Measurements from ENCODE around the gene LRRC74B. TPM values are rescaled to one million over a fixed set of nuclear protein-coding genes. Genes with fewer than 3 reads are reported as not detected.
"Not testable (repeated sequence)": the region's sequence is repeated elsewhere in the genome, so short reads cannot be mapped to it uniquely, and the experiment has no call there.

Gene LRRC74B
- total RNA-seq, 4 donors from 2014 or later, result not detected

GRCh38 chr22:21070690-21071615 is 25.2 kb downstream of the LRRC74B start:
- Histone ChIP-seq H3K36me3 (no peaks in the 10 kb centered on the region), H3K4me3 (no peak overlapping the region), H3K9me3 (no peaks in the 10 kb centered on the region), H3K4me1 (no peaks in the 10 kb centered on the region), H3K27me3 (peaks cover 0 to under 1% (median 0%) of the 10 kb centered on the region in 4 donors), H3K27ac (replicated peaks in 1 of 4) (no peak overlapping the region)
- TF ChIP-seq EP300 (IDR thresholded peaks at IDR 0.05) (no peak), POLR2AphosphoS5 (IDR thresholded peaks at IDR 0.05) (no peak), POLR2A (IDR thresholded peaks at IDR 0.05; ENCODE audit: low read depth) (no peak)
- TF ChIP-seq, protein P1, sequence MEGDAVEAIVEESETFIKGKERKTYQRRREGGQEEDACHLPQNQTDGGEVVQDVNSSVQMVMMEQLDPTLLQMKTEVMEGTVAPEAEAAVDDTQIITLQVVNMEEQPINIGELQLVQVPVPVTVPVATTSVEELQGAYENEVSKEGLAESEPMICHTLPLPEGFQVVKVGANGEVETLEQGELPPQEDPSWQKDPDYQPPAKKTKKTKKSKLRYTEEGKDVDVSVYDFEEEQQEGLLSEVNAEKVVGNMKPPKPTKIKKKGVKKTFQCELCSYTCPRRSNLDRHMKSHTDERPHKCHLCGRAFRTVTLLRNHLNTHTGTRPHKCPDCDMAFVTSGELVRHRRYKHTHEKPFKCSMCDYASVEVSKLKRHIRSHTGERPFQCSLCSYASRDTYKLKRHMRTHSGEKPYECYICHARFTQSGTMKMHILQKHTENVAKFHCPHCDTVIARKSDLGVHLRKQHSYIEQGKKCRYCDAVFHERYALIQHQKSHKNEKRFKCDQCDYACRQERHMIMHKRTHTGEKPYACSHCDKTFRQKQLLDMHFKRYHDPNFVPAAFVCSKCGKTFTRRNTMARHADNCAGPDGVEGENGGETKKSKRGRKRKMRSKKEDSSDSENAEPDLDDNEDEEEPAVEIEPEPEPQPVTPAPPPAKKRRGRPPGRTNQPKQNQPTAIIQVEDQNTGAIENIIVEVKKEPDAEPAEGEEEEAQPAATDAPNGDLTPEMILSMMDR (IDR thresholded peaks at IDR 0.05), result no peak
- no peak for DNase-seq (ENCODE audit: extremely low spot score)
- intact Hi-C loops (cut with DNase I), result no loop called here
- 75% methylated on average over 7 of the region's 17 CpGs for WGBS

DNA sequence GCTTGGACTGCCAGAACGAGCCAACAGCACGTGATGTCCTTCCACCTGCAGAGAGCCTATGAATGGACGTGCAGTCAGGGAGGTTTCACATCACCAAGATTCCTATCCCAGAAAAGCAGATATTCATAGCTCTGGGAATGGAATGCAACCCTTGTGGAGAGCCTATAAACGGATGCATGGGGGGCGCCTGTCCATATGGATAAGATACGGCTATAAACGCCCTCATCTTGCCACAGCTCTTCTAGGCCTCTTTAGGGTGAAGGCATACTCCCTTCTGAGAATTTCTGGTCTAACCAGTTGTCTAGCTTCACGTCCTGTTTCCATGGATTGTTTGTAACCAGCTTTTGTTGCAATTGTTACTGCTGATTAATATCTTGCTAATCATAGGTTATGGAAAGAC is 26.1 kb downstream of the LRRC74B start:
- H3K27me3 ChIP-seq; DNase-seq (ENCODE audit: extremely low spot score); H3K27ac ChIP-seq (replicated peaks in 1 of 4); H3K4me3 ChIP-seq; H3K36me3 ChIP-seq; intact Hi-C loops (cut with DNase I); H3K4me1 ChIP-seq; H3K9me3 ChIP-seq: not testable (repeated sequence)
- WGBS, result 80% methylated on average over 8 of the region's 8 CpGs

DNA sequence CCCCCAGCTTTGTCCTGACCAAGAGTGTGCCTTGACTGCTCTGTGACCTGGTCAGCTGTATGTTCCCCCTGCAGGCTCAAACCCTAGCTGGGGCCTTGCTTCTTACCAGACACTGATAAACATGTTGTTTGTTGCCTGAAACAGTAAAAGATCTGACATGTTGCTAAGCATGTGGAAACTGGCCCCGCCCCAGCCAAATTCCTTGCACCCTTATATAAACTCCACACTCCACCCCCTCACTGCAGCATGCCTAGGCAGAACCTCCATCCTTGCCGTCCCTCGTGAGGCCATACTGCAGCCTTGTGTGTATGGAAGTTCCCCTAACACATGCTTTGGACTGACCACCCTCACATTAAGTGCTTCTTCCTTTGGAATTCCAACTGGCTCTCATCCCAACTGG is 27.3 kb downstream of the LRRC74B start:
- Histone ChIP-seq H3K4me1 (no peaks in the 10 kb centered on the region), H3K36me3 (no peaks in the 10 kb centered on the region), H3K4me3 (no peak overlapping the region), H3K27ac (replicated peaks in 1 of 4) (no peak overlapping the region), H3K27me3 (peaks cover 0 to 4% (median 0%) of the 10 kb centered on the region in 4 donors), H3K9me3 (no peaks in the 10 kb centered on the region)
- intact Hi-C loops (cut with DNase I), result no loop called here
- no peak for DNase-seq (ENCODE audit: extremely low spot score)
- WGBS, result 79% methylated on average over 3 of the region's 3 CpGs
- TF ChIP-seq POLR2AphosphoS5 (IDR thresholded peaks at IDR 0.05) (no peak), POLR2A (IDR thresholded peaks at IDR 0.05; ENCODE audit: low read depth) (no peak), EP300 (IDR thresholded peaks at IDR 0.05) (no peak)
- TF ChIP-seq, protein P1 (IDR thresholded peaks at IDR 0.05), result no peak

DNA sequence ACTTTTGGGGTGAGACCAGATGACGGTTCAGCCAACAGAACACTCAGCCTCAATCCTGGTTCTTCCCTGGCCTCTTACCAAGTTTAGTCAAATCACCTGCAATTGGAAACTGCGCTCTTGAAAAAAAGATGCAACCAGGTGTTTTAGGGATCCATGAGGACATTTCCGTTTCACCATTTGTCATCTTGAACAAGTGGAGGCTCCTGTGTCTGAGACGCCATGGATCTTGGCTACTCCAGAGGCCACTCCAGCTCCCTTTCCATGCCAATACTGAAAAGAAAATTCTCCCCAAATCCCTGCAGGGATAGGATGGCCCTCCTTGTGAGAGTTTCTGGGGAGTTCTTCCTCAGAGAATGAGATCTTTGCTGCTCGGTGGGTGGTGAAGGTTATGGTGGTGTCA is 27.7 kb downstream of the LRRC74B start:
- Histone ChIP-seq H3K9me3 (no peaks in the 10 kb centered on the region), H3K27ac (replicated peaks in 1 of 4) (no peak overlapping the region), H3K36me3 (no peaks in the 10 kb centered on the region), H3K4me1 (no peaks in the 10 kb centered on the region), H3K27me3 (peaks cover 0 to 8% (median 0%) of the 10 kb centered on the region in 4 donors), H3K4me3 (no peak overlapping the region)
- intact Hi-C loops (cut with DNase I), result no loop called here
- 93% methylated on average over 5 of the region's 5 CpGs for WGBS
- no peak for TF ChIP-seq POLR2AphosphoS5 (IDR thresholded peaks at IDR 0.05)
- TF ChIP-seq EP300 (IDR thresholded peaks at IDR 0.05), result no peak
- no peak for TF ChIP-seq POLR2A (IDR thresholded peaks at IDR 0.05; ENCODE audit: low read depth)
- TF ChIP-seq, protein P1 (IDR thresholded peaks at IDR 0.05), result no peak
- no peak for DNase-seq (ENCODE audit: extremely low spot score)

DNA sequence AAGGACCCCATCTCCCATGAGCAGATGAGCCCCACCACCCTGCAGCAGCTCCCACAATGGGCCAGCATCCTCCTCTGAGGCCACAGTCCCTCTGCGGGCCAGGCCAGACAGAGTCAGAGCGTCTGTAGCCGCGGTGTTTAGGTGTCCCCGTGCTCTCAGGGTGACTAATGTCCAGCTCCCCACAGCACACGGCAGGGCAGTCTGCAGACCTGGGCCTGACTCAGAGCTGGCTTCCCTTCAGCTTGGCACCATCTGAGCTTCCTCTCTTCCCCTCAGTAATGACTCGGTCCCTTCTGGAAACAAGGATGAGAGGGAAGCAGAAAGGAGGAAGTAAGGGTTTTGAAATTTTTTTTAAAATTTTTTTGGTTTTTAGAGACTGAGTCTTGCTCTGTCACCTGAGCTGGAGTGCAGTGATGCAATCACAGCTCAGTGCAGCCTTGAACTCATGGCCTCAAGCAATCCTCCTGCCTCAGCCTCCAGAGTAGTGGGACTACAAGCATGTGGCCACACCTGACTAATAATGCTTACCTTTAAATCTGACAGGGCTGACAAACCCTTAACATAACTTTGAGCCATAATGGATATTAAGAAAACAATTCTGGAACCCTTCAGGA is 28.5 kb downstream of the LRRC74B start:
- no peak for DNase-seq (ENCODE audit: extremely low spot score)
- Histone ChIP-seq H3K27ac (replicated peaks in 1 of 4) (no peak overlapping the region), H3K4me1 (no peaks in the 10 kb centered on the region), H3K27me3 (peaks cover 0 to 14% (median 0%) of the 10 kb centered on the region in 4 donors), H3K36me3 (no peaks in the 10 kb centered on the region), H3K4me3 (no peak overlapping the region), H3K9me3 (no peaks in the 10 kb centered on the region)
- TF ChIP-seq POLR2AphosphoS5 (IDR thresholded peaks at IDR 0.05) (no peak), EP300 (IDR thresholded peaks at IDR 0.05) (no peak), POLR2A (IDR thresholded peaks at IDR 0.05; ENCODE audit: low read depth) (no peak)
- TF ChIP-seq, protein P1 (IDR thresholded peaks at IDR 0.05), result no peak
- 71% methylated on average over 7 of the region's 7 CpGs for WGBS
- intact Hi-C loops (cut with DNase I), result no loop called here
